Neural cell (in vitro differentiated cells): ENCODE measurements around the gene ESF1. TPM values are rescaled to one million over a fixed set of nuclear protein-coding genes. Genes with fewer than 3 reads are reported as not detected.

Experiments
- H2AFZ ChIP-seq: fragments of 200-600, 300-800 bp; sonication (generic), shearing (Covaris generic); 2 replicates; pipeline ENCODE4 v1.6.0; 2014; ENCODE audit warnings: low read depth, mild to moderate bottlenecking, antibody characterized with exemption, low read length, moderate library complexity
- H3F3A ChIP-seq: fragments of 200-600 bp; shearing (Covaris generic); 2 replicates; pipeline ENCODE4 v1.6.1; 2016; ENCODE audit warnings: mild to moderate bottlenecking, moderate library complexity, mixed read lengths, antibody characterized with exemption, low read length; ENCODE audit not compliant: insufficient read depth, poor library complexity, severe bottlenecking
- H3K27ac ChIP-seq: fragments of 200-600, 300-800 bp; sonication (generic), shearing (Covaris generic); 2 replicates; pipeline ENCODE4 v1.5.1; 2014; ENCODE audit warnings: mild to moderate bottlenecking, low read length, moderate library complexity
- H3K27me3 ChIP-seq: fragments of 300-800, 200-600 bp; sonication (generic), shearing (Covaris generic); 2 replicates; pipeline ENCODE4 v1.6.0; 2014; ENCODE audit warnings: mild to moderate bottlenecking, low read depth, low read length, moderate library complexity; ENCODE audit not compliant: insufficient read depth
- H3K36me3 ChIP-seq: fragments of 300-800, 200-600 bp; sonication (generic), shearing (Covaris generic); 2 replicates; pipeline ENCODE4 v1.5.1; 2014; ENCODE audit warnings: mild to moderate bottlenecking, antibody characterized with exemption, low read length, moderate library complexity; ENCODE audit not compliant: insufficient read depth
- H3K4me2 ChIP-seq: fragments of 300-800, 200-600 bp; sonication (generic), shearing (Covaris generic); 2 replicates; pipeline ENCODE4 v1.6.0; 2014; ENCODE audit warnings: mild to moderate bottlenecking, low read length
- H3K4me3 ChIP-seq: fragments of 300-800, 200-600 bp; sonication (generic), shearing (Covaris generic); 2 replicates; pipeline ENCODE4 v1.5.1; 2014; ENCODE audit warnings: mild to moderate bottlenecking, low read length, moderate library complexity
- H3K79me2 ChIP-seq: fragments of 200-600 bp; shearing (Covaris generic); replicated peaks from 2 replicates; pipeline ENCODE4 v1.6.0; 2014; ENCODE audit warnings: mild to moderate bottlenecking, low read length, moderate library complexity; ENCODE audit not compliant: insufficient read depth
- H3K9ac ChIP-seq: fragments of 300-800, 200-600 bp; sonication (generic), shearing (Covaris generic); 2 replicates; pipeline ENCODE4 v1.6.1; 2016; ENCODE audit warnings: mild to moderate bottlenecking, low read length, mixed read lengths
- H3K9me2 ChIP-seq: fragments of 200-600 bp; shearing (Covaris generic); 2 replicates; pipeline ENCODE4 v1.6.1; 2016; ENCODE audit warnings: mild to moderate bottlenecking, low read length, mixed read lengths; ENCODE audit not compliant: insufficient read depth
- H3K9me3 ChIP-seq: fragments of 200-600, 300-800 bp; sonication (generic), shearing (Covaris generic); 2 replicates; pipeline ENCODE4 v1.6.1; 2016; ENCODE audit warnings: mild to moderate bottlenecking, mixed run types, low read length, moderate library complexity, mixed read lengths
- H4K20me1 ChIP-seq: fragments of 200-600 bp; shearing (Covaris generic); 2 replicates; pipeline ENCODE4 v1.6.1; 2016; ENCODE audit warnings: mild to moderate bottlenecking, mixed run types; ENCODE audit not compliant: insufficient read depth
- EP300 ChIP-seq: fragments of 450-650 bp; conservative IDR thresholded peaks from 2 replicates; pipeline ENCODE4 v1.6.1; 2014; ENCODE audit warnings: antibody characterized with exemption, mild to moderate bottlenecking, moderate library complexity; ENCODE audit not compliant: poor library complexity, severe bottlenecking
- EZH2 ChIP-seq: fragments of 200-600, 300-800 bp; shearing (Covaris generic), sonication (generic); IDR thresholded peaks from 2 replicates; pipeline ENCODE4 v1.6.1; 2014; ENCODE audit warnings: antibody characterized with exemption, low read length, borderline replicate concordance, mild to moderate bottlenecking; ENCODE audit not compliant: insufficient read depth, poor library complexity, severe bottlenecking
- MXI1 ChIP-seq: fragments of 450-650 bp; conservative IDR thresholded peaks from 2 replicates; pipeline ENCODE4 v1.6.1; 2014; ENCODE audit warnings: antibody characterized with exemption, mild to moderate bottlenecking; ENCODE audit not compliant: poor library complexity, severe bottlenecking
- POLR2AphosphoS5 ChIP-seq: IDR thresholded peaks from 2 replicates; pipeline ENCODE4 v1.6.1; 2012
- RAD21 ChIP-seq: fragments of 450-650 bp; conservative IDR thresholded peaks from 2 replicates; pipeline ENCODE4 v1.6.1; 2014; ENCODE audit warnings: antibody characterized with exemption, mild to moderate bottlenecking, moderate library complexity
- SMC3 ChIP-seq: fragments of 450-650 bp; conservative IDR thresholded peaks from 2 replicates; pipeline ENCODE4 v1.6.1; 2014; ENCODE audit warnings: antibody characterized with exemption, mild to moderate bottlenecking, moderate library complexity; ENCODE audit not compliant: poor library complexity
- TAF1 ChIP-seq: IDR thresholded peaks from 2 replicates; pipeline ENCODE4 v1.6.1; 2012; ENCODE audit warnings: low read depth
- polyA plus RNA-seq: library from polyadenylated mRNA; depleted of rRNA; stranded (reverse); fragments of >200 nt; gene quantifications from 2 replicates; pipeline ENCODE4 v1.2.3, GENCODE V29; 2014
- TF ChIP-seq, protein P1 (sequence below): fragments of 450-650 bp; IDR thresholded peaks from 2 replicates; pipeline ENCODE4 v1.5.1; 2014; ENCODE audit warnings: antibody characterized with exemption, mild to moderate bottlenecking, moderate library complexity; ENCODE audit not compliant: poor library complexity, severe bottlenecking
- TF ChIP-seq, protein P2 (sequence below): IDR thresholded peaks from 2 replicates; pipeline ENCODE4 v1.6.1; 2012; ENCODE audit warnings: borderline replicate concordance

ESF1 gene
- polyA plus RNA-seq, 1 donor from 2014 or later: 10.0 TPM

DNA sequence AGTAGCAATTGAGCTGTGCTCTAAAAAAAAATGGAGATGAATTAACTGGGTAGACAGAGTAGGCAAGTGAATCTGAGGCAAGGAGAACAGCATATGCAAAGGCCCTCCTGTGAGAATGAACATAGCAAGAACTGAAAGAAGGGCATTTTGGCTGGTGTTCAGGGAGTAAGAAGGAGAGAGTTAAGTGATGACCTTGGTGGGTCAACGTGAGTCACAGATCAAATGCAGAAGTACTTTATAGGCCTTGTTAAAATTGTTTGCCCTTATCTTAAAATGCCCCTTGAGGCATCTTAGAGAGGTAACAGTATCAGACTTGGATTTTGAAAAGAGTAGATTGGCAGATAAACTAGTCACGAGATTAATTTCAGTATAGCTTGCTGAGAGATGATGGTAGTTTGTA, 24.7 kb upstream of the ESF1 start:
- no peaks in the 10 kb centered on the region for H3F3A ChIP-seq
- H3K9me3 ChIP-seq: no peaks in the 10 kb centered on the region
- no peak for TF ChIP-seq EZH2
- no peak for TF ChIP-seq TAF1
- TF ChIP-seq POLR2AphosphoS5: no peak
- no peak for TF ChIP-seq SMC3
- TF ChIP-seq EP300: no peak
- TF ChIP-seq RAD21: no peak
- TF ChIP-seq MXI1: no peak
- TF ChIP-seq, protein P1, sequence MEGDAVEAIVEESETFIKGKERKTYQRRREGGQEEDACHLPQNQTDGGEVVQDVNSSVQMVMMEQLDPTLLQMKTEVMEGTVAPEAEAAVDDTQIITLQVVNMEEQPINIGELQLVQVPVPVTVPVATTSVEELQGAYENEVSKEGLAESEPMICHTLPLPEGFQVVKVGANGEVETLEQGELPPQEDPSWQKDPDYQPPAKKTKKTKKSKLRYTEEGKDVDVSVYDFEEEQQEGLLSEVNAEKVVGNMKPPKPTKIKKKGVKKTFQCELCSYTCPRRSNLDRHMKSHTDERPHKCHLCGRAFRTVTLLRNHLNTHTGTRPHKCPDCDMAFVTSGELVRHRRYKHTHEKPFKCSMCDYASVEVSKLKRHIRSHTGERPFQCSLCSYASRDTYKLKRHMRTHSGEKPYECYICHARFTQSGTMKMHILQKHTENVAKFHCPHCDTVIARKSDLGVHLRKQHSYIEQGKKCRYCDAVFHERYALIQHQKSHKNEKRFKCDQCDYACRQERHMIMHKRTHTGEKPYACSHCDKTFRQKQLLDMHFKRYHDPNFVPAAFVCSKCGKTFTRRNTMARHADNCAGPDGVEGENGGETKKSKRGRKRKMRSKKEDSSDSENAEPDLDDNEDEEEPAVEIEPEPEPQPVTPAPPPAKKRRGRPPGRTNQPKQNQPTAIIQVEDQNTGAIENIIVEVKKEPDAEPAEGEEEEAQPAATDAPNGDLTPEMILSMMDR: no peak
- TF ChIP-seq, protein P2, sequence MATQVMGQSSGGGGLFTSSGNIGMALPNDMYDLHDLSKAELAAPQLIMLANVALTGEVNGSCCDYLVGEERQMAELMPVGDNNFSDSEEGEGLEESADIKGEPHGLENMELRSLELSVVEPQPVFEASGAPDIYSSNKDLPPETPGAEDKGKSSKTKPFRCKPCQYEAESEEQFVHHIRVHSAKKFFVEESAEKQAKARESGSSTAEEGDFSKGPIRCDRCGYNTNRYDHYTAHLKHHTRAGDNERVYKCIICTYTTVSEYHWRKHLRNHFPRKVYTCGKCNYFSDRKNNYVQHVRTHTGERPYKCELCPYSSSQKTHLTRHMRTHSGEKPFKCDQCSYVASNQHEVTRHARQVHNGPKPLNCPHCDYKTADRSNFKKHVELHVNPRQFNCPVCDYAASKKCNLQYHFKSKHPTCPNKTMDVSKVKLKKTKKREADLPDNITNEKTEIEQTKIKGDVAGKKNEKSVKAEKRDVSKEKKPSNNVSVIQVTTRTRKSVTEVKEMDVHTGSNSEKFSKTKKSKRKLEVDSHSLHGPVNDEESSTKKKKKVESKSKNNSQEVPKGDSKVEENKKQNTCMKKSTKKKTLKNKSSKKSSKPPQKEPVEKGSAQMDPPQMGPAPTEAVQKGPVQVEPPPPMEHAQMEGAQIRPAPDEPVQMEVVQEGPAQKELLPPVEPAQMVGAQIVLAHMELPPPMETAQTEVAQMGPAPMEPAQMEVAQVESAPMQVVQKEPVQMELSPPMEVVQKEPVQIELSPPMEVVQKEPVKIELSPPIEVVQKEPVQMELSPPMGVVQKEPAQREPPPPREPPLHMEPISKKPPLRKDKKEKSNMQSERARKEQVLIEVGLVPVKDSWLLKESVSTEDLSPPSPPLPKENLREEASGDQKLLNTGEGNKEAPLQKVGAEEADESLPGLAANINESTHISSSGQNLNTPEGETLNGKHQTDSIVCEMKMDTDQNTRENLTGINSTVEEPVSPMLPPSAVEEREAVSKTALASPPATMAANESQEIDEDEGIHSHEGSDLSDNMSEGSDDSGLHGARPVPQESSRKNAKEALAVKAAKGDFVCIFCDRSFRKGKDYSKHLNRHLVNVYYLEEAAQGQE: no peak
- peaks cover 10% of the 10 kb centered on the region for H3K36me3 ChIP-seq
- no peak overlapping the region for H3K4me2 ChIP-seq
- H3K9me2 ChIP-seq: no peaks in the 10 kb centered on the region
- no peak overlapping the region for H3K9ac ChIP-seq
- no peak overlapping the region for H3K4me3 ChIP-seq
- no peaks in the 10 kb centered on the region for H4K20me1 ChIP-seq
- H3K27me3 ChIP-seq: no peaks in the 10 kb centered on the region
- H3K79me2 ChIP-seq: no peaks in the 10 kb centered on the region
- H2AFZ ChIP-seq: no peak overlapping the region
- H3K27ac ChIP-seq: no peak overlapping the region

DNA sequence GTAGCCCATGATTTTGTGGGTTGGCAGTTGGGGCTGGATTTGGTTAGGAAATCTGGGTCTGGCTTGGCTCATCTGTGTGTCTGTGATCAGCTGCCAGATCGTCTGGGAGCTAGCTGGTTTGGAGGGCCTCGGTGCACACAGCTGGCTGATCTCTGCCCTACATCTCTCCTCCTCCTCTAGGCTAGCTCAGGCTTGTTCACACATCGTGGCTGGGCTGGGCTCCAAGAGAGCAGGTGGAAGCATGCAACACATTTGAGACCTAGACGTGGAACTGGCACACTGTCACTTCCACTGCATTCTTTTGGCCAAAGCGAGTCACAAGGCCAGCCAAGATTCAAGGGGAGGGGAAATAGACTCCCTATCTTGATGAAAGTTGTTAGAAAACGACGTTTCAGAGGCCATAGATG, 16.0 kb upstream of the ESF1 start:
- H3K9me2 ChIP-seq: no peaks in the 10 kb centered on the region
- no peak overlapping the region for H3K27ac ChIP-seq
- no peaks in the 10 kb centered on the region for H3K79me2 ChIP-seq
- no peak overlapping the region for H3K4me3 ChIP-seq
- no peaks in the 10 kb centered on the region for H3F3A ChIP-seq
- TF ChIP-seq RAD21 (no peak), POLR2AphosphoS5 (no peak), SMC3 (no peak), MXI1 (no peak), EP300 (no peak), TAF1 (no peak), EZH2 (no peak)
- TF ChIP-seq, protein P2: no peak
- TF ChIP-seq, protein P1: no peak
- no peak overlapping the region for H3K4me2 ChIP-seq
- no peak overlapping the region for H2AFZ ChIP-seq
- no peaks in the 10 kb centered on the region for H4K20me1 ChIP-seq
- H3K27me3 ChIP-seq: no peaks in the 10 kb centered on the region
- no peak overlapping the region for H3K9ac ChIP-seq
- no peaks in the 10 kb centered on the region for H3K9me3 ChIP-seq
- H3K36me3 ChIP-seq: peaks cover 31% of the 10 kb centered on the region
